ENCODE results near the gene RASSF7.

GRCh38 chr11:611001-611996 is 50.5 kb downstream of the RASSF7 start:
- TF ChIP-seq, protein P1, sequence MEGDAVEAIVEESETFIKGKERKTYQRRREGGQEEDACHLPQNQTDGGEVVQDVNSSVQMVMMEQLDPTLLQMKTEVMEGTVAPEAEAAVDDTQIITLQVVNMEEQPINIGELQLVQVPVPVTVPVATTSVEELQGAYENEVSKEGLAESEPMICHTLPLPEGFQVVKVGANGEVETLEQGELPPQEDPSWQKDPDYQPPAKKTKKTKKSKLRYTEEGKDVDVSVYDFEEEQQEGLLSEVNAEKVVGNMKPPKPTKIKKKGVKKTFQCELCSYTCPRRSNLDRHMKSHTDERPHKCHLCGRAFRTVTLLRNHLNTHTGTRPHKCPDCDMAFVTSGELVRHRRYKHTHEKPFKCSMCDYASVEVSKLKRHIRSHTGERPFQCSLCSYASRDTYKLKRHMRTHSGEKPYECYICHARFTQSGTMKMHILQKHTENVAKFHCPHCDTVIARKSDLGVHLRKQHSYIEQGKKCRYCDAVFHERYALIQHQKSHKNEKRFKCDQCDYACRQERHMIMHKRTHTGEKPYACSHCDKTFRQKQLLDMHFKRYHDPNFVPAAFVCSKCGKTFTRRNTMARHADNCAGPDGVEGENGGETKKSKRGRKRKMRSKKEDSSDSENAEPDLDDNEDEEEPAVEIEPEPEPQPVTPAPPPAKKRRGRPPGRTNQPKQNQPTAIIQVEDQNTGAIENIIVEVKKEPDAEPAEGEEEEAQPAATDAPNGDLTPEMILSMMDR (conservative IDR thresholded peaks at IDR 0.05; ENCODE audit: low read length): no peak
- no peak for TF ChIP-seq EZH2phosphoT487 (IDR thresholded peaks at IDR 0.05; ENCODE audit: borderline replicate concordance, low read depth, low read length)

Data from OCI-LY7 (cell line).